Smooth muscle cell (in vitro differentiated cells): Measurements from ENCODE around the gene GRIN2C. TPM values are rescaled to one million over a fixed set of nuclear protein-coding genes. Genes with fewer than 3 reads are reported as not detected.

Experiments used
- DNase-seq: peaks from one replicate; lab custom pipeline; 2025; ENCODE audit not compliant: unreplicated experiment; lab: John Stamatoyannopoulos, UW
- H2AFZ ChIP-seq: fragments of 200-600 bp; sonication (generic); 2 replicates; pipeline ENCODE4 v1.6.0; 2016; ENCODE audit warnings: antibody characterized with exemption, low read depth, mild to moderate bottlenecking
- H3F3A ChIP-seq: fragments of 200-600 bp; sonication (generic); 2 replicates; pipeline ENCODE4 v1.6.0; 2017; ENCODE audit warnings: antibody characterized with exemption, low read depth
- H3K27ac ChIP-seq: fragments of 200-600 bp; sonication (generic); 2 replicates; pipeline ENCODE4 v1.5.1; 2016; ENCODE audit warnings: low read depth, mild to moderate bottlenecking
- H3K27me3 ChIP-seq: fragments of 200-600 bp; sonication (generic); 2 replicates; pipeline ENCODE4 v1.6.1; 2016; ENCODE audit warnings: low read depth, mild to moderate bottlenecking
- H3K36me3 ChIP-seq: fragments of 200-600 bp; sonication (generic); 2 replicates; pipeline ENCODE4 v1.5.1; 2016; ENCODE audit warnings: low read depth
- H3K4me1 ChIP-seq: fragments of 200-600 bp; sonication (generic); 2 replicates; pipeline ENCODE4 v1.5.1; 2016; ENCODE audit warnings: low read depth
- H3K4me2 ChIP-seq: fragments of 200-600 bp; sonication (generic); 2 replicates; pipeline ENCODE4 v1.6.0; 2016; ENCODE audit warnings: mild to moderate bottlenecking
- H3K4me3 ChIP-seq: fragments of 200-600 bp; sonication (generic); 2 replicates; pipeline ENCODE4 v1.5.1; 2016; ENCODE audit warnings: mild to moderate bottlenecking
- H3K79me2 ChIP-seq: fragments of 200-600 bp; sonication (generic); 2 replicates; pipeline ENCODE4 v1.6.0; 2016; ENCODE audit warnings: low read depth, mild to moderate bottlenecking
- H3K9ac ChIP-seq: fragments of 200-600 bp; sonication (generic); 2 replicates; pipeline ENCODE4 v1.6.0; 2016; ENCODE audit warnings: low read depth
- H3K9me3 ChIP-seq: fragments of 200-600 bp; sonication (generic); replicated peaks from 2 replicates; pipeline ENCODE4 v1.5.1; 2016; ENCODE audit warnings: low read depth
- H4K20me1 ChIP-seq: fragments of 200-600 bp; sonication (generic); 2 replicates; pipeline ENCODE4 v1.6.0; 2016; ENCODE audit warnings: low read depth
- CTCF ChIP-seq: fragments of 200-600 bp; sonication (generic); IDR thresholded peaks from 2 replicates; pipeline ENCODE4 v1.5.1; 2017; ENCODE audit warnings: borderline replicate concordance, mild to moderate bottlenecking, antibody characterized with exemption; ENCODE audit not compliant: insufficient read depth, poor library complexity, severe bottlenecking
- WGBS: methylation state at CpG from one replicate; pipeline ENCODE4 v1.1.7; 2016; ENCODE audit warnings: low lambda C conversion rate; 5-methylcytosine and 5-hydroxymethylcytosine counted together
- polyA plus RNA-seq: library from polyadenylated mRNA; unstranded; fragments of >200 nt; fragmentation: Nextera tagmentation; extraction: Ambion mirVana; gene quantifications from 2 replicates; pipeline ENCODE4 v1.2.1, GENCODE V29; 2016
- total RNA-seq: library from RNA; depleted of rRNA; stranded (reverse); fragments of >200 nt; gene quantifications from 2 replicates; pipeline ENCODE4 v1.2.3, GENCODE V29; 2014

The GRIN2C gene
- total and polyA plus RNA-seq, 2 experiments from 2014 or later, result 0.13 to 0.32 TPM

GRCh38 chr17:74901353-74902135 lies 41.9 kb upstream of the GRIN2C start:
- H3K36me3 ChIP-seq, result no peaks in the 10 kb centered on the region
- no peaks in the 10 kb centered on the region for H4K20me1 ChIP-seq
- no peak for TF ChIP-seq CTCF
- H3K9ac ChIP-seq, result no peak overlapping the region
- 92% methylated on average over 14 of the region's 14 CpGs for WGBS
- no peaks in the 10 kb centered on the region for H3K79me2 ChIP-seq
- H3K4me1 ChIP-seq, result no peaks in the 10 kb centered on the region
- peaks cover 11% of the 10 kb centered on the region for H3K27me3 ChIP-seq
- no peaks in the 10 kb centered on the region for H3F3A ChIP-seq
- no peak overlapping the region for H2AFZ ChIP-seq
- no peak overlapping the region for H3K27ac ChIP-seq
- H3K4me2 ChIP-seq, result no peak overlapping the region
- no peak for DNase-seq
- H3K4me3 ChIP-seq, result no peak overlapping the region
- no peaks in the 10 kb centered on the region for H3K9me3 ChIP-seq

- Histone ChIP-seq H3K4me3 (no peak overlapping the region), H3K27ac (no peak overlapping the region), H3K4me1 (no peaks in the 10 kb centered on the region), H3K9ac (no peak overlapping the region), H3K9me3 (no peaks in the 10 kb centered on the region), H3K36me3 (no peaks in the 10 kb centered on the region), H2AFZ (no peak overlapping the region), H3K4me2 (no peak overlapping the region), H3F3A (no peaks in the 10 kb centered on the region), H3K27me3 (peaks cover 24% of the 10 kb centered on the region), H4K20me1 (no peaks in the 10 kb centered on the region), H3K79me2 (no peaks in the 10 kb centered on the region)
- no peak for TF ChIP-seq CTCF
- WGBS, result 89% methylated on average over 8 of the region's 8 CpGs
- DNase-seq, result no peak
Observed at GRCh38 chr17:74900208-74900607, 40.5 kb upstream of the GRIN2C start.

GRCh38 chr17:74898376-74898946 lies 38.8 kb upstream of the GRIN2C start:
- H3F3A ChIP-seq, result no peaks in the 10 kb centered on the region
- H3K4me3 ChIP-seq, result no peak overlapping the region
- no peak overlapping the region for H3K9ac ChIP-seq
- H2AFZ ChIP-seq, result no peak overlapping the region
- no peak for TF ChIP-seq CTCF
- H3K79me2 ChIP-seq, result no peaks in the 10 kb centered on the region
- H3K9me3 ChIP-seq, result no peaks in the 10 kb centered on the region
- WGBS, result 81% methylated on average over 11 of the region's 11 CpGs
- no peaks in the 10 kb centered on the region for H4K20me1 ChIP-seq
- DNase-seq, result no peak
- no peaks in the 10 kb centered on the region for H3K4me1 ChIP-seq
- H3K4me2 ChIP-seq, result no peak overlapping the region
- H3K27me3 ChIP-seq, result peaks cover 41% of the 10 kb centered on the region
- no peaks in the 10 kb centered on the region for H3K36me3 ChIP-seq
- H3K27ac ChIP-seq, result no peak overlapping the region
